ENCODE data around the gene MARK3. TPM values are rescaled to one million over a fixed set of nuclear protein-coding genes. Genes with fewer than 3 reads are reported as not detected.

The MARK3 gene
- total RNA-seq, 2 donors from 2014 or later, result 64.3 to 65.7 TPM

DNA sequence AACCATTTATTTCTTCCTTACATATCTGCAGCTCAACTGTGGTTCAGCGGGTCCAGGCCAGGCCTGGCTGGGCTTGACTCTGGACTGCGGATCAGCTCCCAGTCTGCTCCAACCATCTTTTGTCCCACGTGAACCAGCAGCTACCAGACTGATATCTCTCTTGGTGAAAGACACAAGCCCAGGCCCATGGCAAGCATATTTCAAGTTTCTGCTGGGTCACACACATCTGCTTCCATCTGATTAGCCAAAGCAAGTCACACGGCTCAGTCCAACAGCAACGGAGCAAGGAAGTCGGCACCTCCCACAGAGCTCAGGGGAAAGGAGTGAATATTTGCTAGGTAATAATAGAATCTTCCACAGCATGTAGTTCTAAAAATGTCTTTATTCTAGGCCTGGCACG is 24.7 kb upstream of the MARK3 start:
- no peak for DNase-seq (ENCODE audit: low spot score)
- intact Hi-C loops (cut with DNase I), result no loop called here

DNA sequence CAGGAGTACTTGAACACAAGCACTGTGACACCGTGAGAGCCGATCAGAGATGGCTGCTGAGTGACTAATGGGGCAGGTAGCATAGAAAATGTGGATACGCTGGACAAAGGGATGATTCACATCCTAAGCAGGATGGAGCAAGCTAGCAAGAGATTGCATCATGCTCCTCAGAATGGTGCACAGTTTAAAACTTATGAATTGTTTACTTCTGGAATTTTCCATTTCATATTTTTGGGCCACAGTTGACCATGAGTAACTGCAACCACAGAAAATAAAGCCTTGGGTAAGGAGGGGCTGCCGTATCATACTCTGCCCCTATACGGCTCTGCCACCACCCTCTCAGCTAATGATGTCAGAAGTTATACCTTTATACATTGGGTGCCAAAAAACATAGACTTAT is 23.3 kb upstream of the MARK3 start:
- DNase-seq (ENCODE audit: low spot score), result no peak
- intact Hi-C loops (cut with DNase I), result no loop called here

DNA sequence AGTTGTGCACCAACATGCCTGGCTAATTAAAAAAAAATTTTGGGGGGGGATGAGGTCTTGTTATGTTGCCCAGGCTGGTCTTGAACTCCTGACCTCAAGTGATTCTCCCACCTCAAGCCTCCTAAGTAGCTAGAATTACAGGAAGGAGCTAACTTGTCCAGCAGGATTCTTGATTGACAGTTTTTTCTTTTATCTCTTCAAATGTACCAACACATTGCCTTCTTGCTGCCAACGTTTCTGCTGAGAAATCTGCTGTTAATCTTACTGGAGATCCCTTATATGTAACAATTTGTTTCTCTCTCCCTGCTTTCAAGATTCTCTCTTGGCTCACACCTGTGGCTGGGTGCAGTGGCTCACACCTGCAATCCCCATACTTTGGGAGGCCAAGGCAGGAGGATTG is 22.4 kb upstream of the MARK3 start:
- no peak for DNase-seq (ENCODE audit: low spot score)
- intact Hi-C loops (cut with DNase I), result no loop called here

DNA sequence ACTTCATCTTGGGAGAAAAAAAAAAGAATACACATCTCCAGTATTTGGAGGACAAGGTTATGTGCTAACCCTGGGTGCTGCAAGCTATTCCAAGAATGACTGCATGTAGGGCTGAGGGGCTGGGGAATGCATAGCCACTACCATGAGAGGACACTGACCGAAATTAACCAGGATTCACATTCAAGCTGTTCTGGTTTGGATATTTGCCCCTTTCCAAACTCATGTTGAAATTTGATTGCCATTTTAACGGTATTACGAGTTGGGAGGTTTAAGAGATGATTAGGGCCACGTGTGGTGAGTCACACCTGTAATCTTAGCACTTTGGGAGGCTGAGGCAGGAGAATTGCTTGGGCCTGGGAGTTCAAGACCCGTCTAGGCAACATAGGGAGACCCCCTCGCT is 18.5 kb upstream of the MARK3 start:
- intact Hi-C loops (cut with DNase I), result no loop called here
- DNase-seq (ENCODE audit: low spot score), result no peak

DNA sequence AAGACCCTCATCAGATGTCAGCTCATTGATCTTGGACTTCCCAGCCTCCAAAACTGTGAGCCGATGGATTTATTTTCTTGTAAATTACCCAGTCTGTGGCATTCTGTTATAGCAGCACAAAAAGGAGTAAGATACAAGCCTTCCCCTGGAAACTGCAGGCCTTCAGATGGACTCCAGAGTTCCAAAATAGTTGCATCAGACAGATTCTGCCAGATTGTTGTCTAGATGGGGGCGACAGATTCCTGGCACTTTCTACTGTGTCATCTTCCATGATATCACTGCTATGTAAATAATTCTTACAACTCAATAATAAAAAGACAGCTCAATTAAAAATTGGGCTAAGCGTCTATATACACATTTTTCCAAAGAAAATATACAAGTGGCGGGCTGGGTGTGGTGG is 17.2 kb upstream of the MARK3 start:
- DNase-seq (ENCODE audit: low spot score), result no peak
- intact Hi-C loops (cut with DNase I), result no loop called here

DNA sequence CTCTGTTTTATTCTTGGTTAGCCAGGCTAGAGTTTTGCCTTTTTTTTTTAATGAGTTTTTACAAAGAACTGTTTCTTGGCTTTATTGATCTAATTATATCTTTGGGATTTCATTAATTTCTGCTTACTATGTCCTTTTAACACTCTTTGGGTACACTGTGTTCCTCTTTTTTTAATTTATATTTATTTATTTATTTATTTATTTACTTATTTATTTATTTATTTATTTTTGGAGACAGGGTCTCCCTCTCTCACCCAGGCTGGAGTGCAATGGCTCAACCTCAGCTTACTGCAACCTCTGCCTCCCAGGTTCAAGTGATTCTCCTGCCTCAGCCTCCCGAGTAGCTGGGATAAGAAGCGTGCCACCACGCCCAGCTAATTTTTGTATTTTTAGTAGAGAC is 15.1 kb upstream of the MARK3 start:
- intact Hi-C loops (cut with DNase I), result no loop called here
- no peak for DNase-seq (ENCODE audit: low spot score)

DNA sequence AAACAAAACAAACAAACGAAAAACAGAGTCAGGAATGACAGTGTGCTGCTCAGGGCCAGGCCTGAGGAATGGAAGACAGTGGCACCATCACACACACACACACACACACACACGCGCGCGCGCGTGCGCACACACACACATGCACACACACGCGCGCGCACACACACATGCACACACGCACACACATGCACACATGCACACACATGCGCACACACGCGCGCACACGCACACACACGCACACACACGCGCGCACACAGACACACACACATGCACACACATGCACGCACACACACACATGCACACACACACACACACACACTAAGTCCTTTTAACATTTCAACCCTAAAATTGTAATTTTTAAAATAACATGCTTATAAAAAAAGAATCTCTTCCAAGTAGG is 13.2 kb upstream of the MARK3 start:
- no peak for DNase-seq (ENCODE audit: low spot score)
- intact Hi-C loops (cut with DNase I), result no loop called here

DNA sequence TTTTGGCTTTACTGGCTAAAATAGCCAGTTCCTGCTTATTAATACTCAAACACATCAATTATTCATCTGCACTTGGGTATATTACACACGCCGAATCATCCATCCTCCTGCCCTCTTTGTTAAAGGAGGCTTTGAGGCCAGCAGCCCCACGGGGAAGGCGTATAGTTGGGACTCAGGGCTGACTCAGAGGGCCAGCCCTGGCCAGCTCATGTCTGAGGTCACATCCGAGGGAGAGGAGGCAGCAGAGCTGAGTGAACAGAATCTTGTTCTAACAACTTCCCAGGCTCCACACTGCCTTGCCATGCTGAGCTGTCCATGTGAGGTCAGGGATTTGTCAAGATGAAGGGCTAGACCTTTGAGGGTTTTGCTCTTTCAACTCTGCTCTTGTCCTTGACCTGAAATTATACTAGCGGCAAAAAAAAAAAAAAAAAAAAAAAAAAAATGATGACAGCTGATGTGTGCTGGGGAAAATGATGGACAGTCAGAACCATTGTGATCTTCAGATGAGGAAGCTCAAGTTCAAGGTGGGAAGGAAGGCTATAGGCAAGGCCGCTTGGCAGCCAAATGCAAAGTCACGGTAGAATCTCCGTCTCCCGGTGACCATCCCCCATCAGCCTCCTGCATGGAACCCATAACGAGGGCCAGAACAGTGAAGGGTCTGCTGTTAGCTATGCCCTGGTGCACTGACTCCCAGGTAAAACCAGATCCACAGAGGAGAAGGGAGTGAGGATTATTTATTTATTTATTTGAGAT is 12.5 kb upstream of the MARK3 start:
- DNase-seq (ENCODE audit: low spot score), result peak; percentile 85
- intact Hi-C loops (cut with DNase I), result no loop called here

DNA sequence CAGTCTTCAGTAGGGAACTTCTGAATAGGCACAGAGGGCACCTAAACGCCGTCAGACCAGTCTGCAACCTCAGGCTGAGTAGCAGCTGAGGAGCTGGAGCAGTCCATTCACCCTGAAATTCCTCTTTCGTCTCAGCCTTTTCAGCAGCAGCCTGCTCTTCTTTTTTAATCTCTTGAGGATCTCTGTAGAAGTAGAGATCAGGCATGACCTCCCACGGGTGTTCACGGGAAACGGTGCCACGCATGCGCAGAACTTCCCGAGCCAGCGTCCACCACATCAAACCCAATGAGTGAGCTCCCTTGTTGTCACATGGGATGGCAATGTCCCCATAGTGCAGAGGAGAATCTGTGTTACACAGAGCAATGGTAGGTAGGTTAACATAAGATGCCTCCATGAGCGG is 11.1 kb upstream of the MARK3 start:
- DNase-seq (ENCODE audit: low spot score), result no peak
- intact Hi-C loops (cut with DNase I), result no loop called here

DNA sequence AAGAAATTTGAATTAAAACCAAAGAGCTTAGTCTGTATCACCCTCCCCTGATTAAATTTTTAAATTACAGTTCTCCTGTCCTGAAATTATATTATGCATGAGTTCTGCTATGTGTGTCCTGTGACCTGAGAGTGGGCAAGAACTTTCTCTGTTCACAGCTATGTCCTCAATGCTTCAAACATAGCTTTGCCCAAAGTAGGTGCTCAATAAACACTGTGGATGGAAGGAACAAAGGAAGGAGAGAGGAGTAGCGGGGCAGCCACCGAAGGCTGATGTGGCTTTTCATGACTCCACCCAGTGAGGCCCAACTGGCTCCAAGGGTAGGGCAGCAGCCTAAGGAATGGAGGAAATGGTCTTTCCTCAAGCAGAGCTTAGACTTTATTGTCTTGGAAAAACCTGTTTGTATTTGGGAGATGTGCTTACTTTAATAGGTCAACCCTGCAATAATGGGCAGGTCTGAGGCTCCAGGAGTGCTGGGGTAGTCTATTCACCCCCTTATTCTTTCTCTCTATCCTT is 7.6 kb upstream of the MARK3 start:
- intact Hi-C loops (cut with DNase I), result loop anchor here in 1 of 2 donors (5.0 kb wide), 1 partner anchor 40 kb away; no protein-coding TSS in a partner anchor
- DNase-seq (ENCODE audit: low spot score), result no peak

DNA sequence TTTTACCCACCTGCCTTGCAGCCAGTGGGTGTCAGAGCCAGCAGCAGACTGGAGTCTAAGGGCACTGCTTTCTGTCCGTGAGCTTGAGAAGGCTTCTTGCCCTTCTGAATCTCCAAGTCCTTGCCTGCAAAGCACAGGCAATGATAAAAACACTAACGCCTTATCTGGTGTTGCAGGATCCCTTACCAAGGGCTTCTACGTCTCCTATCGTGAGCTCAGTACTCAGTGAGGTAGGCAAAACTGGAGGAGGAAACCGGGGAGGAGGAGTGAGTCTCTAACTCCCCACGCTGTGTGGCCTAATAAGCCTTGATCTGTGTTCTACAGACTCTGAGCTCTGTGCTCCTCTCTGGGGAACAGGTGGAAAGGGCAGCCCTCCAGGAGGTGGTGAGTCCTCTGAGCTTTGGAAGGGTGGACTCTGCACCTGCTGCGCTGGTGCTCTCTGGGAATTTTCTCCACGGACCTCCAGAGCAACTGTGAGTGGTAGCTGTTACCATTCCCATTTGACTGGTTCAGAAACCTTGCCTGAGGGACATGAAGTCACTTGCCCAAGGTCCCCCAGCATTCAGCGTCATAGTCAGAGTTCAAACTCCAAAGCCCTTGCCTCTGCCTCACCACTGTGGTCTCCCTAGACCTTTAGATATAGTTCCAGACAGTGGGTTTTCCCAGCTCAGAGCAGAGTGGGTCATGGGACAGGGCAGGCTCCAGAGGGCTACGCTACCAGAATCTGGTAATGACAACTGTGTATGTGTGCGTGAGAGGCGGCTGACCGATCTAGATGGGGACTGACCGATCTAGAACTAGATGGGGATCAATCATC is 7.0 kb upstream of the MARK3 start:
- no peak for DNase-seq (ENCODE audit: low spot score)
- intact Hi-C loops (cut with DNase I), result loop anchor here in 1 of 2 donors (5.0 kb wide), 1 partner anchor 41 kb away; no protein-coding TSS in a partner anchor

DNA sequence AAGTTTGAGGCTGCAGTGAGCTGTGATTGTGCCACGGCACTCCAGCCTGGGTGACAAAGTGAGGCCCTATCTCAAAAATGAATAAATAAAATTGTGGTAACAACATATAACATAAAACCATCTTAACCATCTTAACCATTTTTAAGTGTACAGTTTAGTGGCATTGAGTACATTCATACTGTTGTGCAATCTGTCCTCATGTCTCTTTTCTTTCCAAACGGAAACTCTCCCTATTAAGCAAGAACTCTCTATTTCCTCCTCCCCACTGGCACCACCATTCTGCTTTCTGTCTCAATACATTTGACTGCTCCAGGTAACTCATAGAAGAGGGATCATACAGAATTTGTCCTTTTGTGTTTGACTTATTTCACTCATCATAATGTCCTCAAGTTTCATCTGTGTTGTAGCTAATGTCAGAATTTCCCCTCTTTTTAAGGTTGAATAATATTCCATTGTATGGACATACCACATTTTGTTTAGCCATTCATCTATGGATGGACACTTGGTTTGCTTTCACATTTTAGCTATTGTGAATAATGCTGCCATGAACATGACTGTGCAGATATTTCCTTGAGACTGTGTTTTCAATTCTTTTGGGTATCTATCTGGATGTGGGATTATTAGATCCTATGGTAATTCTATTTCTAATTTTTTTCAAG is 4.4 kb upstream of the MARK3 start:
- intact Hi-C loops (cut with DNase I), result loop anchor here in 1 of 2 donors (10.0 kb wide), 1 partner anchor 46 kb away; the partner anchor contains the start of gene EIF5
- DNase-seq (ENCODE audit: low spot score), result no peak

DNA sequence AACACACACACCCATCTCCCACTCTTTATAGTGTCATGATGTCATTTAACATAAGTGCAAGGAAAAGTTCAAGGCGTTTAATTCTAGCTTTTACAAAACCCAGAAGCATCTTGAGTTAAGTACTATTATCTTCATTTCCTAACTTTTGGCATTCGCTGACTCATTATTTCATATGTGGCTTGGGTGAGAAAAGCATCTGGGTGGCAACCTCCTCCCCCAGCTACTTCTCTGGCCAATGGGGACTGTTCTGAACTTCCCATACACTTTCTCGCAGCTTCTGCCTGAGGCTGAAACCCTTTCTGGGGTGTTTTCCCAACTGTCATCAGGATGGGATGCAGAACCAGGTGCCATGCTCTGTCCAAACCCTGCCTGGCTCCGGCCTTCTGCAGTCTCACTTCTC is 2.8 kb upstream of the MARK3 start:
- DNase-seq (ENCODE audit: low spot score), result no peak
- intact Hi-C loops (cut with DNase I), result loop anchor here in 1 of 2 donors (10.0 kb wide), 1 partner anchor 48 kb away; the partner anchor contains the start of gene EIF5

DNA sequence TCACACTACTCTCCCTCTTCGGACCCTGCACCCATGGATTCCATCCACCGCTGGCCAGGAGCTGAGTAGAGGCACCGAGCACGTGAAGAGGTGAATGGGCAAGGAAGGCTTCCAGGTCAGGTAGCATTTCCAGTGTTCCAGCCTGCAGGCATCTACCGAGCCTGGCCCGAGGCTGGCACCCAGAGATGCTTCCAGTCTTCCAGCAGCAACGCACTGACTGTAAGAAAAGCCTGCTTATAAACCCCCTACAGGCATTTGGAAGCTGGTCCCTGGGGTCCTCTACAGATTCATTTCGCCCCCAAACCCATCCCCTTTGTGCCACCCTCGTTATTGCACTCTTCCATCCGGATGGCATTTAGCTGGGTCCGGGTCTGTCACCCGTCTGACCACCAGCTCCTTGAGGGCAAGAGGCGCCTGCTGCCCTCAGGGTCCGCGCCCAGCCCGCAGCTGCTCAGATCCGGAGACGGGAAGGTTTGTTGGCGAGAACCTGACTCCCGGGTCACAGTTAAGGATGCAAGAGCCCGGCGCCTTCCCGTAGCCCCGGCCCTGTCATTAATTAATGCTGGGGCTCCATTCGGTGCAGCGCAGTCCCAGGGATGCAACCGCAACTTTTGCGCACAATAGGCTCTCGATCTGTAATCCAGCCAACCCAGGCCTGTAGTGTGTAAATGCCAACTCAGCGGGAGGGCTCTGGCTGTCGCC is 614 bp upstream of the MARK3 start:
- intact Hi-C loops (cut with DNase I), result loop anchor here in 1 of 2 donors (10.0 kb wide), 1 partner anchor 50 kb away; the partner anchor contains the start of gene EIF5
- peak; percentile 83 for DNase-seq (ENCODE audit: low spot score)

DNA sequence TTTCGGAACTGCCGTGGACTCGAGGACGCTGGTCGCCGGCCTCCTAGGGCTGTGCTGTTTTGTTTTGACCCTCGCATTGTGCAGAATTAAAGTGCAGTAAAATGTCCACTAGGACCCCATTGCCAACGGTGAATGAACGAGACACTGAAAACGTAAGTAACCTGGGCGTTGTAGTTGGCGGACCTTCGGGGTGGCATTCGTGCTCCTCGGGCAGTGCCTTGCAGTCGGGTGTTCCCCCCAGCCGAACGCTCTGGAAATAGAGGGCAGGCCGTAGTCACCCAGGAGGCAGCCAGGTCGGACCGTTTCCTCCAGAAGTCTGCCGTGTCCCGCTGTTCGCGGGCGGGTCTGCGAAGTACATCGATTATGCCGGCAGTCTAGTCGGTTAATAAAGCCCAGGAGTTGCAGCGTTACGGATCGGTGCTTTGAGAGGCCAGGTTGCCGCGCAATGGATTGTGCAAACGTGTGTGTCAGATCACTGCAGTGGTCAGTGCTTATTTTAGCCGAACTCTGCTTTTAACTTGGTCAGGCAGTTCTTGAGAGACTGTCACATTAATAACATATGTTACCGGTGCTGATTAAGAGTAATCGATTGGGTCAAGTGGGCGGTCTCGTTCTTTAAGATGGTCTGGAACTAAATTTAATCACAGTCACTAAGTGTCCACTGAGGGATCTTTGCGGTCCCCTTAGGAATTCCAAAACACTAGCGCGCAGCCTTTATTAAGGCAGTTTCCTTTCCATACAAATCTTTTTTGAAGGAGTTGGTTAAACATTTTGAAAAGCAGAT is 906 bp downstream of the MARK3 start:
- intact Hi-C loops (cut with DNase I), result loop anchor here in 1 of 2 donors (10.0 kb wide), 1 partner anchor 51 kb away; the partner anchor contains the start of gene EIF5
- peak; percentile 85 for DNase-seq (ENCODE audit: low spot score)

DNA sequence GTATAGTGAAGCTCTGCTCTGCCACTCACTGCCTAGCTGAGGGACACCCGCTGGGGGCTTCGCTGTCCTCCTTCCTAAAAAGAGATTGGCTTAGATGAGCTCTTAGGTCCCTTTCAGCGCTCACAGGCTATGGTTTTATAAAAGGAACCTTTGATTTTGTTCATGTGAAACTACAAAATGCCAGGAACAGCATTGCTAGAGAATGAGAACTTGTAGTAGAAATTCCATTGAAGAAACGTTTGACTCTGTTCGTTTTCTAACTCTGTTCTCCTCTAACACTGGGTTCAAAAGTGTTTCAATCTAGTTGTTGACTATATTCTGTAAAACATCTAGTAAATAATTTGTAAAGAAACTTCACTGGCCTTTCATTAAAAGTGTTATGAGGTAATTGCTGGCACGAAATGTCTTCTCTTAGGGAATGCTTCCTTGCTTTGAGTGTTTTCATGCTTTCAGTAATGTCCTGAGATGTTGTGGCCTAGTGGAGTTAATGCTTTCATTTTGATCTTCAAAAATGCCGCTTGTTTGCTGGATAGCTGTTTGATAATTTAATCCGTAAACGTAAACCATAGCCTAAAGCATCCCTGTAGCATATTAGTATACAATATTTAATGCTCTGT is 1.6 kb downstream of the MARK3 start:
- intact Hi-C loops (cut with DNase I), result loop anchor here in 1 of 2 donors (10.0 kb wide), 1 partner anchor 52 kb away; the partner anchor contains the start of gene EIF5
- DNase-seq (ENCODE audit: low spot score), result no peak

DNA sequence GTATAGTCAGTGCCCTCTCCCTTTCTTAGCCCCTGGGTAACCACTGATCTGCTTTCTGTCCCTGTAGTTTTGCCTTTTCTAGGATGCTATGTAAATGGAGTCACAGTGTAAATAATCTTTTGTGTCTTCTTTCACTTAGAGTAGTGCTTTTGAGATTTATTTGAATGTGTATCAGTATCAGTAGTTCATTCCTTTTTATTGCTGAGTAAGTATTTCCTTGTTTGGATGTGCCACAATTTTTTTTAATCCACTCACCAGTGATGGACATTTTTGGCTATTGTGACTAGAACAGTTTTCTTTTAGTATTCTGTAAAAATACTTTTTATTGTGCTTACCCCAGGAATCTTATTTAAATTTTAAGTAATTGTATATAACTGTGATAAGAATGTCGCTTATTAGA is 3.4 kb downstream of the MARK3 start:
- intact Hi-C loops (cut with DNase I), result loop anchor here in 1 of 2 donors (10.0 kb wide), 1 partner anchor 54 kb away; the partner anchor contains the start of gene EIF5
- no peak for DNase-seq (ENCODE audit: low spot score)

DNA sequence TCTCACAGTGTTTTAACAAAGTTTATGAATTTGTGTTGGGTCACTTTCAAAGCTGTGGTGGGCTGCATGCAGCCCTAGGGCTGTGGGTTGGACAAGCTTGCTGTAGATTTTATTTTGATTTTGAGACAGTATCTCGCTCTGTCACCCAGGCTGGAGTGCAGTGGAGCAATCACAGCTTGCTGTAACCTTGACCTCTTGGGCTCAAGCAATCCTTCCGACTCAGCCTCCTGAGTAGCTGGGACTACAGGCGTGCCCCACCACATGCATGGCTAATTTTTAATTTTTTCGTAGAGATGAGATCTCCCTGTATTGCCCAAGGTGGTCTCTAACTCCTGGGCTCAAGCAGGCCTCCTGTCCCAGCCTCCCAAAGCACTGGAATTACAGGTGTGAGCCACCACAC is 5.4 kb downstream of the MARK3 start:
- intact Hi-C loops (cut with DNase I), result no loop called here
- DNase-seq (ENCODE audit: low spot score), result no peak
